ENCODE measurements around the gene PMEL.
"Not testable (repeated sequence)": the region's sequence is repeated elsewhere in the genome, so short reads cannot be mapped to it uniquely, and the experiment has no call there.

Gene PMEL

DNA sequence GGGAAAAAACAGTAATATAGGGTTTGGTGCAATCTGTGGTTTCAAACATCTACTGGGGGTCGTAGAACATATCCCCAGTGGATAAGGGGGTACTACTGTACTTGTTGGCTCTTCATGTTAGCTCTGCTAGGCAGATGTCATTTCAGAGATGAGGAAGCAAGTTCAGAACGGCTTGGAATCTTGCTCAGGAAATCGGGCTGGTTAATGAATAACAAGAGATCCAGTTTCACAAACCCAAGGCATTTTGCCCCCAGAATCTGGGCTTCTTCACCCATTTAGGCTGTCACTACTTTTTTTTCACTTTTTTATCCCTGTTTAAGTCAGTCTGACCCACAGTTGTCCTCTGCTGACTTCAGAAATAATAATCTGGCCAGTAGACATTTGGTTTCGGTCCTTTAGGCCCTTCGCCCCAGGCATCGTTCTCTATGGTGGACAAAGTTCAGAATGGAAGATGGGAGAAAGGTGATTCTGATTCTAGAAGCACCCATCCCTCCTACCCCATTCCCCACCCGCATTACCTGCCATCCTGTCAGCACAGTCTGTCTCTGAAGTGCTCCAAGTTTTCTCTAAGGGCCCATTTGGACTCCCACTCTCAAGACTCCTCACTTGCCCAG is 35.8 kb upstream of the PMEL start:
- Histone ChIP-seq H3K4me2 (ENCODE audit: insufficient read depth, low read length, poor library complexity, severe bottlenecking) (no peak overlapping the region), H2BK120ac (ENCODE audit: low read depth, low read length) (no peak overlapping the region), H2BK15ac (ENCODE audit: low read length) (no peak overlapping the region), H3K9me3 (replicated peaks in 1 of 2; ENCODE audit: control insufficient read depth in 2 of 2, insufficient read depth in 1 of 2, low read depth in 1 of 2, low read length in 2 of 2) (no peaks in the 10 kb centered on the region), H4K8ac (ENCODE audit: low read depth, low read length) (no peak overlapping the region), H3K14ac (ENCODE audit: low read length) (no peak overlapping the region), H3K18ac (ENCODE audit: low read length) (no peak overlapping the region), H3K27ac (replicated peaks; ENCODE audit: low read length) (no peak overlapping the region), H3K79me1 (ENCODE audit: low read depth, low read length) (no peaks in the 10 kb centered on the region), H2BK5ac (ENCODE audit: low read length) (no peak overlapping the region), H2AK5ac (ENCODE audit: low read depth, low read length) (no peak overlapping the region), H3K27me3 (ENCODE audit: control insufficient read depth in 3 of 3, insufficient read depth in 3 of 3, low read depth in 1 of 3, low read length in 3 of 3) (no peaks in the 10 kb centered on the region), H3K4me3 (ENCODE audit: low read length in 2 of 2) (no peak overlapping the region), H3K9ac (ENCODE audit: low read depth, low read length, poor library complexity) (no peak overlapping the region), H3K23ac (ENCODE audit: low read depth, low read length, poor library complexity) (no peak overlapping the region), H3K4me1 (ENCODE audit: control insufficient read depth in 2 of 2, insufficient read depth in 1 of 2, low read depth in 1 of 2, low read length in 2 of 2) (peaks cover 0 to 4% of the 10 kb centered on the region in 2 donors), H3K4ac (ENCODE audit: low read length) (no peak overlapping the region), H2AFZ (ENCODE audit: low read length) (no peak overlapping the region), H4K91ac (ENCODE audit: low read depth, low read length, poor library complexity) (no peak overlapping the region), H2BK12ac (ENCODE audit: low read length) (no peak overlapping the region), H3K36me3 (replicated peaks in 1 of 2; ENCODE audit: control insufficient read depth in 2 of 2, insufficient read depth in 2 of 2, low read length in 2 of 2) (peaks cover 14 to 33% of the 10 kb centered on the region in 2 donors)
- WGBS, 2 donors (ENCODE audit: extremely low coverage in 2 of 2, insufficient read length in 2 of 2, insufficient replicate concordance in 1 of 2) = no CpG with 5 or more reads among the region's 7 CpGs
- DNase-seq (ENCODE audit: low spot score) = no peak

GRCh38 chr12:55999999-56000540 is 34.2 kb upstream of the PMEL start:
- H3K4me3 ChIP-seq (ENCODE audit: low read length in 2 of 2) = not testable (repeated sequence)

GRCh38 chr12:55999522-55999921 is 33.7 kb upstream of the PMEL start:
- H2BK120ac ChIP-seq (ENCODE audit: low read depth, low read length); H3K9me3 ChIP-seq (replicated peaks in 1 of 2; ENCODE audit: control insufficient read depth in 2 of 2, insufficient read depth in 1 of 2, low read depth in 1 of 2, low read length in 2 of 2); H3K4ac ChIP-seq (ENCODE audit: low read length); H3K4me1 ChIP-seq (ENCODE audit: control insufficient read depth in 2 of 2, insufficient read depth in 1 of 2, low read depth in 1 of 2, low read length in 2 of 2); H3K27ac ChIP-seq (replicated peaks; ENCODE audit: low read length); H4K8ac ChIP-seq (ENCODE audit: low read depth, low read length); DNase-seq (ENCODE audit: low spot score); H3K4me2 ChIP-seq (ENCODE audit: insufficient read depth, low read length, poor library complexity, severe bottlenecking); H3K23ac ChIP-seq (ENCODE audit: low read depth, low read length, poor library complexity); H2AFZ ChIP-seq (ENCODE audit: low read length); H2BK5ac ChIP-seq (ENCODE audit: low read length); H2BK12ac ChIP-seq (ENCODE audit: low read length); H2BK15ac ChIP-seq (ENCODE audit: low read length); H3K79me1 ChIP-seq (ENCODE audit: low read depth, low read length); H4K91ac ChIP-seq (ENCODE audit: low read depth, low read length, poor library complexity); H3K27me3 ChIP-seq (ENCODE audit: control insufficient read depth in 3 of 3, insufficient read depth in 3 of 3, low read depth in 1 of 3, low read length in 3 of 3); H3K18ac ChIP-seq (ENCODE audit: low read length); H2AK5ac ChIP-seq (ENCODE audit: low read depth, low read length); H3K9ac ChIP-seq (ENCODE audit: low read depth, low read length, poor library complexity); H3K4me3 ChIP-seq (ENCODE audit: low read length in 2 of 2); H3K14ac ChIP-seq (ENCODE audit: low read length): not testable (repeated sequence)
- WGBS, 2 donors (ENCODE audit: extremely low coverage in 2 of 2, insufficient read length in 2 of 2, insufficient replicate concordance in 1 of 2) = no CpG with 5 or more reads among the region's 6 CpGs
- H3K36me3 ChIP-seq (replicated peaks in 1 of 2; ENCODE audit: control insufficient read depth in 2 of 2, insufficient read depth in 2 of 2, low read length in 2 of 2) = peaks cover 14 to 41% of the 10 kb centered on the region in 2 donors

More at GRCh38 chr12:55999999-56000540, 34.2 kb upstream of the PMEL start:
- H2BK120ac ChIP-seq (ENCODE audit: low read depth, low read length); H3K14ac ChIP-seq (ENCODE audit: low read length); H4K8ac ChIP-seq (ENCODE audit: low read depth, low read length); H3K9me3 ChIP-seq (replicated peaks in 1 of 2; ENCODE audit: control insufficient read depth in 2 of 2, insufficient read depth in 1 of 2, low read depth in 1 of 2, low read length in 2 of 2); H3K23ac ChIP-seq (ENCODE audit: low read depth, low read length, poor library complexity); H3K4me2 ChIP-seq (ENCODE audit: insufficient read depth, low read length, poor library complexity, severe bottlenecking); H2BK12ac ChIP-seq (ENCODE audit: low read length); H3K9ac ChIP-seq (ENCODE audit: low read depth, low read length, poor library complexity); H3K27ac ChIP-seq (replicated peaks; ENCODE audit: low read length); H2AFZ ChIP-seq (ENCODE audit: low read length); H3K4ac ChIP-seq (ENCODE audit: low read length); H2BK15ac ChIP-seq (ENCODE audit: low read length); H3K18ac ChIP-seq (ENCODE audit: low read length); DNase-seq (ENCODE audit: low spot score); H3K79me1 ChIP-seq (ENCODE audit: low read depth, low read length); H3K4me1 ChIP-seq (ENCODE audit: control insufficient read depth in 2 of 2, insufficient read depth in 1 of 2, low read depth in 1 of 2, low read length in 2 of 2); H2BK5ac ChIP-seq (ENCODE audit: low read length); H2AK5ac ChIP-seq (ENCODE audit: low read depth, low read length); H3K27me3 ChIP-seq (ENCODE audit: control insufficient read depth in 3 of 3, insufficient read depth in 3 of 3, low read depth in 1 of 3, low read length in 3 of 3); H4K91ac ChIP-seq (ENCODE audit: low read depth, low read length, poor library complexity): not testable (repeated sequence)
- peaks cover 14 to 38% of the 10 kb centered on the region in 2 donors for H3K36me3 ChIP-seq (replicated peaks in 1 of 2; ENCODE audit: control insufficient read depth in 2 of 2, insufficient read depth in 2 of 2, low read length in 2 of 2)
- no CpG with 5 or more reads among the region's 33 CpGs for WGBS, 2 donors (ENCODE audit: extremely low coverage in 2 of 2, insufficient read length in 2 of 2, insufficient replicate concordance in 1 of 2)

- peak overlapping the region; percentile 94 for H3K9ac ChIP-seq (ENCODE audit: low read depth, low read length, poor library complexity)
- no peak overlapping the region for H4K8ac ChIP-seq (ENCODE audit: low read depth, low read length)
- H3K27me3 ChIP-seq (ENCODE audit: control insufficient read depth in 3 of 3, insufficient read depth in 3 of 3, low read depth in 1 of 3, low read length in 3 of 3) = no peaks in the 10 kb centered on the region
- peak overlapping the region; percentile 13 for H3K27ac ChIP-seq (replicated peaks; ENCODE audit: low read length)
- DNase-seq (ENCODE audit: low spot score) = no peak
- H3K4me2 ChIP-seq (ENCODE audit: insufficient read depth, low read length, poor library complexity, severe bottlenecking) = peak overlapping the region; percentile 91
- peaks cover 21 to 42% of the 10 kb centered on the region in 2 donors for H3K36me3 ChIP-seq (replicated peaks in 1 of 2; ENCODE audit: control insufficient read depth in 2 of 2, insufficient read depth in 2 of 2, low read length in 2 of 2)
- no peak overlapping the region for H2BK12ac ChIP-seq (ENCODE audit: low read length)
- H2AFZ ChIP-seq (ENCODE audit: low read length) = peak overlapping the region; percentile 82
- H3K4me1 ChIP-seq (ENCODE audit: control insufficient read depth in 2 of 2, insufficient read depth in 1 of 2, low read depth in 1 of 2, low read length in 2 of 2) = peaks cover 0 to 4% of the 10 kb centered on the region in 2 donors
- no peaks in the 10 kb centered on the region for H3K79me1 ChIP-seq (ENCODE audit: low read depth, low read length)
- WGBS, 2 donors (ENCODE audit: extremely low coverage in 2 of 2, insufficient read length in 2 of 2, insufficient replicate concordance in 1 of 2) = no CpG with 5 or more reads among the region's 5 CpGs
- H3K9me3 ChIP-seq (replicated peaks in 1 of 2; ENCODE audit: control insufficient read depth in 2 of 2, insufficient read depth in 1 of 2, low read depth in 1 of 2, low read length in 2 of 2) = no peaks in the 10 kb centered on the region
- H3K18ac ChIP-seq (ENCODE audit: low read length) = peak overlapping the region; percentile 68
- peak overlapping the region; percentile 83 for H2BK5ac ChIP-seq (ENCODE audit: low read length)
- H2AK5ac ChIP-seq (ENCODE audit: low read depth, low read length) = peak overlapping the region; percentile 20
- no peak overlapping the region for H4K91ac ChIP-seq (ENCODE audit: low read depth, low read length, poor library complexity)
- no peak overlapping the region for H2BK120ac ChIP-seq (ENCODE audit: low read depth, low read length)
- H3K14ac ChIP-seq (ENCODE audit: low read length) = peak overlapping the region; percentile 91
- peak overlapping the region; percentile 78 to 89 for H3K4me3 ChIP-seq (ENCODE audit: low read length in 2 of 2)
- peak overlapping the region; percentile 62 for H3K23ac ChIP-seq (ENCODE audit: low read depth, low read length, poor library complexity)
- H2BK15ac ChIP-seq (ENCODE audit: low read length) = no peak overlapping the region
- H3K4ac ChIP-seq (ENCODE audit: low read length) = no peak overlapping the region
These were observed 31.7 kb upstream of the PMEL start for GRCh38 chr12:55997535-55997859.
